Esophagus mucosa (tissue), 1 donor: ENCODE results near the gene KCNA10. TPM values are rescaled to one million over a fixed set of nuclear protein-coding genes. Genes with fewer than 3 reads are reported as not detected.

Source experiments
- ATAC-seq: fragments of 200-7000 bp; cut with Tn5 transposase; one replicate; pipeline ENCODE4 v1.9.1; 2020
- total RNA-seq: library from RNA; stranded (reverse); gene quantifications from one replicate; pipeline ENCODE4 v1.2.4, GENCODE V29; 2023
- donor health status: DM: yes; HTN: yes; CAD: no.

Gene KCNA10
- total RNA-seq, result not detected

GRCh38 chr1:110519125-110519810 is at the start of gene KCNA10:
KCNA10 (minus strand) TSS chr1:110519175; CDS start chr1:110518787, 388 bp downstream.
- no peak for ATAC-seq

- no peak for ATAC-seq
Observed at GRCh38 chr1:110566836-110567235, 47.9 kb upstream of the KCNA10 start.

GRCh38 chr1:110565565-110565964 is 46.6 kb upstream of the KCNA10 start:
- ATAC-seq, result no peak

GRCh38 chr1:110563089-110563488 is 44.1 kb upstream of the KCNA10 start:
- ATAC-seq, result no peak

GRCh38 chr1:110561596-110561995 is 42.6 kb upstream of the KCNA10 start:
- ATAC-seq, result no peak

- ATAC-seq, result no peak
Observed at GRCh38 chr1:110559157-110559556, 40.2 kb upstream of the KCNA10 start.

GRCh38 chr1:110557481-110557880 is 38.5 kb upstream of the KCNA10 start:
- no peak for ATAC-seq

- ATAC-seq, result no peak
Observed at GRCh38 chr1:110556471-110556807, 37.5 kb upstream of the KCNA10 start.

- no peak for ATAC-seq
Observed at GRCh38 chr1:110555807-110556470, 37.0 kb upstream of the KCNA10 start.

- peak; percentile 75 for ATAC-seq
Observed at GRCh38 chr1:110554871-110555801, 36.2 kb upstream of the KCNA10 start.

GRCh38 chr1:110551278-110551809 is 32.4 kb upstream of the KCNA10 start:
- no peak for ATAC-seq

- no peak for ATAC-seq
Observed at GRCh38 chr1:110549831-110550230, 30.9 kb upstream of the KCNA10 start.

- ATAC-seq, result no peak
Observed at GRCh38 chr1:110548381-110548780, 29.4 kb upstream of the KCNA10 start.

GRCh38 chr1:110547017-110547416 is 28.0 kb upstream of the KCNA10 start:
- no peak for ATAC-seq

- no peak for ATAC-seq
Observed at GRCh38 chr1:110545492-110545891, 26.5 kb upstream of the KCNA10 start.

GRCh38 chr1:110544753-110545152 is 25.8 kb upstream of the KCNA10 start:
- ATAC-seq, result no peak

- no peak for ATAC-seq
Observed at GRCh38 chr1:110542725-110543124, 23.8 kb upstream of the KCNA10 start.

GRCh38 chr1:110541906-110542395 is 23.0 kb upstream of the KCNA10 start:
- no peak for ATAC-seq

GRCh38 chr1:110540891-110541685 is 22.1 kb upstream of the KCNA10 start:
- no peak for ATAC-seq

- peak; percentile 33 for ATAC-seq
Observed at GRCh38 chr1:110538921-110539320, 19.9 kb upstream of the KCNA10 start.

- no peak for ATAC-seq
Observed at GRCh38 chr1:110538075-110538474, 19.1 kb upstream of the KCNA10 start.

GRCh38 chr1:110535985-110536384 is 17.0 kb upstream of the KCNA10 start:
- ATAC-seq, result no peak
